ENCODE data around the gene PRKN.

PRKN gene

GRCh38 chr6:162644153-162644552 lies 83.4 kb downstream of the PRKN start:
- no peak overlapping the region for H3K4me3 ChIP-seq (ENCODE audit: extremely low read depth, insufficient read depth, low read length, poor library complexity, severe bottlenecking)
- H3K27ac ChIP-seq (ENCODE audit: low read depth, low read length, severe bottlenecking): no peak overlapping the region
- 95 to 100% methylated on average over 2 of the region's 2 CpGs for WGBS, 2 experiments (ENCODE audit: insufficient coverage in 2 of 2)
- H3K36me3 ChIP-seq (ENCODE audit: control insufficient read depth, insufficient read depth, low read length): no peaks in the 10 kb centered on the region
- no peaks in the 10 kb centered on the region for H3K9me3 ChIP-seq (ENCODE audit: control insufficient read depth, low read length)
- H3K4me1 ChIP-seq (ENCODE audit: control insufficient read depth, insufficient read depth, low read length, poor library complexity, severe bottlenecking): no peaks in the 10 kb centered on the region

GRCh38 chr6:162640756-162641155 lies 86.8 kb downstream of the PRKN start:
- Histone ChIP-seq H3K4me3 (ENCODE audit: extremely low read depth, insufficient read depth, low read length, poor library complexity, severe bottlenecking) (no peak overlapping the region), H3K27ac (ENCODE audit: low read depth, low read length, severe bottlenecking) (no peak overlapping the region), H3K9me3 (ENCODE audit: control insufficient read depth, low read length) (no peaks in the 10 kb centered on the region), H3K4me1 (ENCODE audit: control insufficient read depth, insufficient read depth, low read length, poor library complexity, severe bottlenecking) (no peaks in the 10 kb centered on the region), H3K36me3 (ENCODE audit: control insufficient read depth, insufficient read depth, low read length) (no peaks in the 10 kb centered on the region)
- WGBS, 2 experiments (ENCODE audit: insufficient coverage in 2 of 2): 100% methylated on average over 1 of the region's 1 CpG

GRCh38 chr6:162639951-162640350 lies 87.6 kb downstream of the PRKN start:
- Histone ChIP-seq H3K4me1 (ENCODE audit: control insufficient read depth, insufficient read depth, low read length, poor library complexity, severe bottlenecking) (no peaks in the 10 kb centered on the region), H3K9me3 (ENCODE audit: control insufficient read depth, low read length) (no peaks in the 10 kb centered on the region), H3K4me3 (ENCODE audit: extremely low read depth, insufficient read depth, low read length, poor library complexity, severe bottlenecking) (no peak overlapping the region), H3K27ac (ENCODE audit: low read depth, low read length, severe bottlenecking) (no peak overlapping the region), H3K36me3 (ENCODE audit: control insufficient read depth, insufficient read depth, low read length) (no peaks in the 10 kb centered on the region)
- no CpG with 5 or more reads among the region's 2 CpGs for WGBS, 2 experiments (ENCODE audit: insufficient coverage in 2 of 2)

DNA sequence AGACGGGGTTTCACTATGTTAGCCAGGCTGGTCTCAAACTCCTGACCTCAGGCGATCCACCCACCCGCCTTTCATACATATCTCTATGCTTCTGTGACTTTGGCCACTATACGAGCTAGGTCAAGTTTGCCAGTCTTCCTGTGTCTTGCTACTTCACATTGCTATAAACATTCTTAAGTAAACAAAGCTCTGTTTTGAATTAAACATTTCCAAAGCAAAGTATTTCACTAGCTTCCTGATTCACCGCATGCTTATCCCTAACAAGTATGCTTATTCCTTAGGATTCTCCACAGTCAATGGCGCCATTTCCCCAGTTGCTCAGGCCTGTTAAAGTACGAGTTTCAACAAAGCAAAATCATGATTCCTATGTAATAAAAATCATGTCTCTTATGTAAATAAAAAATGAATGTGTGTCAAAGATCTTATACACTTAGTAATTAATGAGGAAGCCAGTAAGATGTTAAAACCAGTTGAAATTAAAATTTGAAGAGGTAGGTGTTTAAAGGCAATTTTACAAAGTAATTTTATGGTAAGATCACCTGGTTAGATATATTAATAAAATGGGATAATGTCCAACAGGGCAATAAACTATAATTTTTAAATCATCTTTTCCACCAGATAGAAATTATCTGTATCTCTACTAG lies 88.5 kb downstream of the PRKN start:
- H3K9me3 ChIP-seq (ENCODE audit: control insufficient read depth, low read length): no peaks in the 10 kb centered on the region
- H3K36me3 ChIP-seq (ENCODE audit: control insufficient read depth, insufficient read depth, low read length): no peaks in the 10 kb centered on the region
- H3K4me1 ChIP-seq (ENCODE audit: control insufficient read depth, insufficient read depth, low read length, poor library complexity, severe bottlenecking): no peaks in the 10 kb centered on the region
- no peak overlapping the region for H3K27ac ChIP-seq (ENCODE audit: low read depth, low read length, severe bottlenecking)
- no peak overlapping the region for H3K4me3 ChIP-seq (ENCODE audit: extremely low read depth, insufficient read depth, low read length, poor library complexity, severe bottlenecking)
- WGBS, 2 experiments (ENCODE audit: insufficient coverage in 2 of 2): 71 to 80% methylated on average over 1 to 4 of the region's 7 CpGs

DNA sequence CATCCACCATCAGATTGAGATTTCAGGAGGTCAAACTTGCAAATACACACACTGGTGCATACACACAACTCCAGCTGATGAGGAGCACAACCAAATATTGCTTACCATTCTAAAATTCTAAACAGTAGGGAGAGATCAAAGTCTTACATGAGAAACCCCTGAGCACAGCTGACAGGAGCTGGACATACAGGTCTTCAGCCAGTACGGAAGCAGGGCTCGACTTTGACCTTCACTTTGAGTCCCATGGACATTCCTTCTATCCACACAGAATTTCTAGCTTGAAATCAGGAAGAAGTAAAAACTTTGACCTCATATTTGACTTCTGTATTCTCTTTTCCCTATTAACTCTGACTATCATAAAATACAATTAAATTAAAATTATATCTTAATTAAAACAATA lies 90.2 kb downstream of the PRKN start:
- Histone ChIP-seq H3K27ac (ENCODE audit: low read depth, low read length, severe bottlenecking) (no peak overlapping the region), H3K36me3 (ENCODE audit: control insufficient read depth, insufficient read depth, low read length) (no peaks in the 10 kb centered on the region), H3K4me1 (ENCODE audit: control insufficient read depth, insufficient read depth, low read length, poor library complexity, severe bottlenecking) (no peaks in the 10 kb centered on the region), H3K9me3 (ENCODE audit: control insufficient read depth, low read length) (no peaks in the 10 kb centered on the region), H3K4me3 (ENCODE audit: extremely low read depth, insufficient read depth, low read length, poor library complexity, severe bottlenecking) (no peak overlapping the region)
- 92 to 96% methylated on average over 2 of the region's 2 CpGs for WGBS, 2 experiments (ENCODE audit: insufficient coverage in 2 of 2)

DNA sequence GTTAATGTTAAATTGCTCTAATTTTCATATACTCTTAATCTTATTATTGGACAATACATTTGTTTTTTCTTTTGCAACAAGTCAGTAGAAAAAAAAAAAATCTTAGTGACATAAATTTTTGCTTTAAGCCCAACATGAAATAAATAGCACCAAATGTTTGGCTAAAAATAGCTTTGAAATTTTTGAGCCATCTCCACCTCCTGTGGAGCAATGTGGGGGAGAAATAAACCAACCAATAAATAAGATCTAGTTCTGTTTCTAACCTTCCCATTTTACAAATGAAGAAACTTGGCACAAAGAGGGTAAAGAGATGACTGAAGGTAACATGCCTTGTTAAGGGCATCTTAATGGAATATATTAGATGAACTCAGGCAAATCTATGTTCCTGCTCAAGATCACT lies 91.4 kb downstream of the PRKN start:
- no peak overlapping the region for H3K4me3 ChIP-seq (ENCODE audit: extremely low read depth, insufficient read depth, low read length, poor library complexity, severe bottlenecking)
- no peaks in the 10 kb centered on the region for H3K9me3 ChIP-seq (ENCODE audit: control insufficient read depth, low read length)
- H3K4me1 ChIP-seq (ENCODE audit: control insufficient read depth, insufficient read depth, low read length, poor library complexity, severe bottlenecking): no peaks in the 10 kb centered on the region
- no peaks in the 10 kb centered on the region for H3K36me3 ChIP-seq (ENCODE audit: control insufficient read depth, insufficient read depth, low read length)
- H3K27ac ChIP-seq (ENCODE audit: low read depth, low read length, severe bottlenecking): no peak overlapping the region

DNA sequence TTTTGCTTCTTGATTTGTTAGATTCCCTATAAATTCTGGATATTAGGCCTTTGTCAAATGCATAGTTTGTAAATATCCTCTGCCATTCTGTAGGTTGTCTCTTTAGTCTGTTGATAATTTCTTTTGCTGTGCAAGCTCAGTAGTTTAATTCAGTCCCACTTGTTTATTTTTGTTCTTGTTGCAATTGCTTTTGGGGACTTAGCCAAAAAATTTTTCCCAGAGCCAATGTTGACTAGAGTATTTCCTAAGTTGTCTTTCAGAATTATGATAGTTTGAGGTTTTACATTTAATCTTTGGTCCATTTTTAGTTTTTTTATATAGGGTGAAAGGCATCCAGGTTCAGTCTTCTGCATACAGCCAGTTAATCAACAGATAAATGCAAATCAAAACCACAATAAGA lies 96.0 kb downstream of the PRKN start:
- H3K9me3 ChIP-seq (ENCODE audit: control insufficient read depth, low read length): no peaks in the 10 kb centered on the region
- no peak overlapping the region for H3K27ac ChIP-seq (ENCODE audit: low read depth, low read length, severe bottlenecking)
- no peak overlapping the region for H3K4me3 ChIP-seq (ENCODE audit: extremely low read depth, insufficient read depth, low read length, poor library complexity, severe bottlenecking)

GRCh38 chr6:162630069-162630468 lies 97.5 kb downstream of the PRKN start:
- 80% methylated on average over 1 of the region's 5 CpGs; no CpG with 5 or more reads in 1 of the 2 experiments for WGBS, 2 experiments (ENCODE audit: insufficient coverage in 2 of 2)
- H3K27ac ChIP-seq (ENCODE audit: low read depth, low read length, severe bottlenecking): no peak overlapping the region
- H3K4me3 ChIP-seq (ENCODE audit: extremely low read depth, insufficient read depth, low read length, poor library complexity, severe bottlenecking): no peak overlapping the region
- no peaks in the 10 kb centered on the region for H3K36me3 ChIP-seq (ENCODE audit: control insufficient read depth, insufficient read depth, low read length)
- no peaks in the 10 kb centered on the region for H3K9me3 ChIP-seq (ENCODE audit: control insufficient read depth, low read length)
- no peaks in the 10 kb centered on the region for H3K4me1 ChIP-seq (ENCODE audit: control insufficient read depth, insufficient read depth, low read length, poor library complexity, severe bottlenecking)

More for the DNA sequence above, 96.0 kb downstream of the PRKN start:
- H3K36me3 ChIP-seq (ENCODE audit: control insufficient read depth, insufficient read depth, low read length): no peaks in the 10 kb centered on the region
- H3K4me1 ChIP-seq (ENCODE audit: control insufficient read depth, insufficient read depth, low read length, poor library complexity, severe bottlenecking): no peaks in the 10 kb centered on the region

GRCh38 chr6:162627825-162628224 lies 99.7 kb downstream of the PRKN start:
- WGBS, 2 experiments (ENCODE audit: insufficient coverage in 2 of 2): 83 to 89% methylated on average over 5 of the region's 5 CpGs
- Histone ChIP-seq H3K4me1 (ENCODE audit: control insufficient read depth, insufficient read depth, low read length, poor library complexity, severe bottlenecking) (no peaks in the 10 kb centered on the region), H3K27ac (ENCODE audit: low read depth, low read length, severe bottlenecking) (no peak overlapping the region), H3K9me3 (ENCODE audit: control insufficient read depth, low read length) (no peaks in the 10 kb centered on the region), H3K4me3 (ENCODE audit: extremely low read depth, insufficient read depth, low read length, poor library complexity, severe bottlenecking) (no peak overlapping the region), H3K36me3 (ENCODE audit: control insufficient read depth, insufficient read depth, low read length) (no peaks in the 10 kb centered on the region)

- Histone ChIP-seq H3K9me3 (ENCODE audit: control insufficient read depth, low read length) (no peaks in the 10 kb centered on the region), H3K27ac (ENCODE audit: low read depth, low read length, severe bottlenecking) (no peak overlapping the region), H3K4me3 (ENCODE audit: extremely low read depth, insufficient read depth, low read length, poor library complexity, severe bottlenecking) (no peak overlapping the region), H3K36me3 (ENCODE audit: control insufficient read depth, insufficient read depth, low read length) (no peaks in the 10 kb centered on the region), H3K4me1 (ENCODE audit: control insufficient read depth, insufficient read depth, low read length, poor library complexity, severe bottlenecking) (no peaks in the 10 kb centered on the region)
- 71 to 100% methylated on average over 1 of the region's 4 CpGs for WGBS, 2 experiments (ENCODE audit: insufficient coverage in 2 of 2)
Observed at GRCh38 chr6:162627362-162627761, 100.2 kb downstream of the PRKN start.

GRCh38 chr6:162626869-162627268 lies 100.7 kb downstream of the PRKN start:
- Histone ChIP-seq H3K4me1 (ENCODE audit: control insufficient read depth, insufficient read depth, low read length, poor library complexity, severe bottlenecking) (no peaks in the 10 kb centered on the region), H3K36me3 (ENCODE audit: control insufficient read depth, insufficient read depth, low read length) (no peaks in the 10 kb centered on the region), H3K9me3 (ENCODE audit: control insufficient read depth, low read length) (no peaks in the 10 kb centered on the region), H3K4me3 (ENCODE audit: extremely low read depth, insufficient read depth, low read length, poor library complexity, severe bottlenecking) (no peak overlapping the region), H3K27ac (ENCODE audit: low read depth, low read length, severe bottlenecking) (no peak overlapping the region)
- WGBS, 2 experiments (ENCODE audit: insufficient coverage in 2 of 2): no CpG with 5 or more reads among the region's 1 CpG
